ENCODE measurements around the gene CRIP2.

The CRIP2 gene

DNA sequence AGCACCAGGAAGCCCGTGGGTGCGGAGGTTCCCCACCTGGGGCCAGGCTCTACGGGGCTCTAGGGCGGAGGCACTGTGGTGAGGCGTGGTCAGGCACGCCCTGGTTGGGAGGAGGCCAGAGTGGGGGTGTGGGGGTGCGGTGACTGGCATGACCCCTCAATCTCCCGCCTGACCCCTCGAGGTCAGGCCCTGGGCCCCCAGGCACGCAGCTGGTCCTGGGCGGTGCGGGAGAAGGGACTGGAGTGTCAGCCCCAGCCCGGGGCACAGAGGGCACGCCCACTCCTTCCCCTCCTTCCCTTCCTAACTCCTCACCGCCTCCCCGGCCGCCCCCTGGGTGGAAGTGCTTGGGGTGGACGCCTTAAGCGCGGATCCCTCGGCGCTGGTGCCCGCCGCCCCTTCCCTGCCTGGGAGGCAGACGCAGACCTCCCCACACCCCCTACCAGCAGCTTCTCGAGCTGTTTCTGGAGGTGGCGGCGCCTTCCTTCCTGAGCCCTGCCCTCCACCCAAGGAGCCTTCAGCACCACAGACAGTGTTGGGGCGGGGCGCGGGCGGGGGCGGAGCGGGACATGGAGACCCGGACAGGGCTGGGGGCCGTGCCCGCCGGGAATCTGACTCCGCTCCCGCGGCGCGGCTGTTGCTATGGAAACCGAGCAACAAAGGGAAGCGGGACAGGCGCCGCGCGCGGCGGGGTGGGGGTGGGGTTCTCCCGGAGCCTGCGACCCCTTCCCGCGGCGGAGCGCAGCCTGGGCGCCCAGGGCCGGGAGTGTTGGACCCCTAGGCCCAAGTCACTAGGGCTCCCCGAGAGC lies 741 bp upstream of the CRIP2 start:
- H3K27me3 ChIP-seq (ENCODE audit: low read depth, low read length) = peaks cover 7% of the 10 kb centered on the region
- H3K36me3 ChIP-seq (replicated peaks; ENCODE audit: low read depth, low read length) = no peaks in the 10 kb centered on the region
- peak overlapping the region; percentile 77 for H3K4me3 ChIP-seq (ENCODE audit: low read length)
- H4K20me1 ChIP-seq (ENCODE audit: insufficient read depth, low read length) = no peaks in the 10 kb centered on the region
- peak overlapping the region; percentile 86 for H3K4me2 ChIP-seq (ENCODE audit: low read length)
- no peak overlapping the region for H3K27ac ChIP-seq (ENCODE audit: low read length)
- TF ChIP-seq, protein P1, sequence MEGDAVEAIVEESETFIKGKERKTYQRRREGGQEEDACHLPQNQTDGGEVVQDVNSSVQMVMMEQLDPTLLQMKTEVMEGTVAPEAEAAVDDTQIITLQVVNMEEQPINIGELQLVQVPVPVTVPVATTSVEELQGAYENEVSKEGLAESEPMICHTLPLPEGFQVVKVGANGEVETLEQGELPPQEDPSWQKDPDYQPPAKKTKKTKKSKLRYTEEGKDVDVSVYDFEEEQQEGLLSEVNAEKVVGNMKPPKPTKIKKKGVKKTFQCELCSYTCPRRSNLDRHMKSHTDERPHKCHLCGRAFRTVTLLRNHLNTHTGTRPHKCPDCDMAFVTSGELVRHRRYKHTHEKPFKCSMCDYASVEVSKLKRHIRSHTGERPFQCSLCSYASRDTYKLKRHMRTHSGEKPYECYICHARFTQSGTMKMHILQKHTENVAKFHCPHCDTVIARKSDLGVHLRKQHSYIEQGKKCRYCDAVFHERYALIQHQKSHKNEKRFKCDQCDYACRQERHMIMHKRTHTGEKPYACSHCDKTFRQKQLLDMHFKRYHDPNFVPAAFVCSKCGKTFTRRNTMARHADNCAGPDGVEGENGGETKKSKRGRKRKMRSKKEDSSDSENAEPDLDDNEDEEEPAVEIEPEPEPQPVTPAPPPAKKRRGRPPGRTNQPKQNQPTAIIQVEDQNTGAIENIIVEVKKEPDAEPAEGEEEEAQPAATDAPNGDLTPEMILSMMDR (IDR thresholded peaks at IDR 0.05; ENCODE audit: low read depth, low read length) = no peak
- TF ChIP-seq EZH2phosphoT487 (IDR thresholded peaks at IDR 0.05; ENCODE audit: low read depth) = no peak
- no peaks in the 10 kb centered on the region for H3K9me3 ChIP-seq (ENCODE audit: insufficient read depth, low read length)
- H3K9ac ChIP-seq (ENCODE audit: low read length) = no peak overlapping the region
- no peak overlapping the region for H2AFZ ChIP-seq (ENCODE audit: low read depth, low read length)
- H3K4me1 ChIP-seq (ENCODE audit: low read length) = peaks cover 4% of the 10 kb centered on the region; the same call in 1 of the 2 replicates
- H3K79me2 ChIP-seq (ENCODE audit: low read length) = no peaks in the 10 kb centered on the region

DNA sequence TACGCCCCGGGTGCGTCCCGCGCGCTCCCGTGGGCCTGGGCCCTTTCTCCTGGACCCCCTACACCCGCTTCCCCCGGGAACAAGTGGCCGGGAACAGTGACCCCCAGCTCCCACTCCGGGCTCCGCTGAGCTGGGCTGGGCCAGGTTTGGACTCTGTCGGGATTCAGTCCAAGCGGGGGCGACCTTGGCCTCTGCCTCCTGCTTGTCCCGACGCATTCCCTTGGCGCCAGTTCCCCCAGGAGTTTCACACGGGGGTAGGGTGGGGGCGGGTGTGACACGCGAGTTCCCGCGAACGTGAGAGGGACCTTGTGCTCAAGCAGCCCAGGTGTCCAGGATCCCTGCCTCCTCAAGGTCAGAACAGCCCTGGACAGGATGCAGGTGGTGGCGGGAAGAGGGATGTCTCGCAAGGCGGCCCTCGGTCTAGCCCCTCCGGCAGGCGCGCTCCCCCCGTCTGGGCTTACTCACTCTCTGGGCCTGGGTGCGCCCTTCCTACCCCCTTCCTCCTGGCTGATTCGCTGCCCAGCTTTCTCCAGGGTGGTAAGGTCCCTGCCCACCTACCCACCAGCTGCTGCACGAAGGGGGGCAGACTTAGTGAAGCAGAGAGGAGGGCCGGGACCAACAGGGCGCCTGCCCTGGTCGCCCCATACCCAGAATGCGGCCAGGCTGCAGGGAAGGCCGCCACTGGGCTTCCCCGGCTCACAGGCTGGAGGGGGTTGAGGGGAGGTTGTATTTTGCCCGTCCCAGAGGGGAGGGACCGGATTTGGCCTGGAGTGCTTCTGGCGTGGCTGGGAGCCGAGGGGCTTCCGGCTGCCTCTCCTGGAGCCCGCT lies 862 bp downstream of the CRIP2 start:
- H3K36me3 ChIP-seq (replicated peaks; ENCODE audit: low read depth, low read length) = no peaks in the 10 kb centered on the region
- TF ChIP-seq EZH2phosphoT487 (IDR thresholded peaks at IDR 0.05; ENCODE audit: low read depth) = no peak
- TF ChIP-seq, protein P1 (IDR thresholded peaks at IDR 0.05; ENCODE audit: low read depth, low read length) = no peak
- no peaks in the 10 kb centered on the region for H3K9me3 ChIP-seq (ENCODE audit: insufficient read depth, low read length)
- peaks cover 16% of the 10 kb centered on the region for H3K27me3 ChIP-seq (ENCODE audit: low read depth, low read length)
- no peaks in the 10 kb centered on the region for H4K20me1 ChIP-seq (ENCODE audit: insufficient read depth, low read length)
- peaks cover 5% of the 10 kb centered on the region; the same call in 1 of the 2 replicates for H3K4me1 ChIP-seq (ENCODE audit: low read length)
- no peak overlapping the region for H3K9ac ChIP-seq (ENCODE audit: low read length)
- H3K4me3 ChIP-seq (ENCODE audit: low read length) = no peak overlapping the region
- H3K4me2 ChIP-seq (ENCODE audit: low read length) = no peak overlapping the region
- no peak overlapping the region for H3K27ac ChIP-seq (ENCODE audit: low read length)
- no peak overlapping the region for H2AFZ ChIP-seq (ENCODE audit: low read depth, low read length)
- no peaks in the 10 kb centered on the region for H3K79me2 ChIP-seq (ENCODE audit: low read length)

DNA sequence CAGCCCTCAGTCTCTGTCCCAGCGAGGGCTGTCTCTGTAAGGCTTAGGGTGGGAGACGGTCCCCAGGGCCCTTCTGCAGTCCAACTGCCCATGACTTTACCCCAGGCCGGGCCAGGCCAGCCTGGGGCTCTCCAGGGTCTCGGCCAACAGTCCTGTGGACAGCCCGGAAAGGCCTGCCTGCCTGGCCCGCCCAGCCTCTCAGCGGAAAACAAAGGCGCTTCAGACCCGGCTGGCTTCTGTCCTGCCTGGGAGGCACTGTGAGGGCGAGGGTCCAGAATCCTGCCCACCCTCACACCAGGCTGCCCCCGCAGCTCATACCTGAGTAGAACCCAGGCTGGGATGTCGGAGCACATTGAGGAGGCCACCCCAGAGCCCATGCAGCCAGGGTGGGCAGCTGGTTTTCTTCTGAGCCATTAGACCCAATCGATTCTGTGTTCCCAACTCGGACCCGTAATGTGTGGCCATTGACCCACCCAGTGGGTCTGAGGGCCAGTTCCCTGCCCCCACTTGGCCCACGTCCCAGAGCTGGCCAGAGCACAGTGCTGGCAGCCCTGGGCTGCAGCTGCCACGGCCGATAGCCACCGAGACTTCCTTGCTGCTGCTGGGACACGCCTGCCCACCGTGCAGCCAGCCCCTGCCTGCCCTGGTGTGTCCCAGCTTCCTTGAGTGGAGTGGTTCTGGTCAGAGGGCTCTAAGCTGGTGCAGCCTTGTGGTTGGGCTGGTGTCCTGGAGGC lies 1.6 kb downstream of the CRIP2 start:
- Histone ChIP-seq H3K79me2 (ENCODE audit: low read length) (no peaks in the 10 kb centered on the region), H3K27ac (ENCODE audit: low read length) (no peak overlapping the region), H3K27me3 (ENCODE audit: low read depth, low read length) (peaks cover 16% of the 10 kb centered on the region), H3K4me1 (ENCODE audit: low read length) (peaks cover 11% of the 10 kb centered on the region; the same call in 1 of the 2 replicates), H4K20me1 (ENCODE audit: insufficient read depth, low read length) (no peaks in the 10 kb centered on the region), H3K4me2 (ENCODE audit: low read length) (no peak overlapping the region), H3K4me3 (ENCODE audit: low read length) (no peak overlapping the region), H3K9ac (ENCODE audit: low read length) (no peak overlapping the region), H2AFZ (ENCODE audit: low read depth, low read length) (no peak overlapping the region), H3K36me3 (replicated peaks; ENCODE audit: low read depth, low read length) (no peaks in the 10 kb centered on the region), H3K9me3 (ENCODE audit: insufficient read depth, low read length) (no peaks in the 10 kb centered on the region)
- TF ChIP-seq, protein P1 (IDR thresholded peaks at IDR 0.05; ENCODE audit: low read depth, low read length) = no peak
- no peak for TF ChIP-seq EZH2phosphoT487 (IDR thresholded peaks at IDR 0.05; ENCODE audit: low read depth)

Measured in OCI-LY3 (cell line).